WTC11 (cell line): ENCODE data around the gene ARID4B.

ENCODE experiments used
- GRHL2 ChIP-seq: fragments of 250-450 bp; sonication (Bioruptor Pico); IDR thresholded peaks from 2 replicates; pipeline ENCODE4 v1.8.0; 2022; ENCODE audit warnings: mild to moderate bottlenecking, moderate library complexity; ENCODE audit not compliant: insufficient replicate concordance, severe bottlenecking
- MYBL2 ChIP-seq: sonication (generic); formaldehyde crosslinking; IDR thresholded peaks from 2 replicates; pipeline ENCODE4 v1.8.1; 2023; ENCODE audit warnings: mild to moderate bottlenecking, moderate library complexity, missing genetic modification reagents
- TCF7 ChIP-seq: sonication (generic); formaldehyde crosslinking; IDR thresholded peaks from 2 replicates; pipeline ENCODE4 v1.8.0; 2022; ENCODE audit warnings: mild to moderate bottlenecking, low read depth, missing genetic modification reagents, moderate library complexity
- TF ChIP-seq, protein P1 (sequence below): fragments of 200-600 bp; IDR thresholded peaks from 2 replicates; pipeline ENCODE4 v1.8.0; 2022; ENCODE audit warnings: antibody characterized with exemption
- TF ChIP-seq, protein P2 (sequence below): sonication (generic); formaldehyde crosslinking; IDR thresholded peaks from 2 replicates; pipeline ENCODE4 v1.8.0; 2022; ENCODE audit warnings: mild to moderate bottlenecking, missing genetic modification reagents
- TF ChIP-seq, protein P3 (sequence below): sonication (generic); formaldehyde crosslinking; IDR thresholded peaks from 2 replicates; pipeline ENCODE4 v1.8.1; 2023; ENCODE audit warnings: mild to moderate bottlenecking, missing genetic modification reagents, moderate library complexity

DNA sequence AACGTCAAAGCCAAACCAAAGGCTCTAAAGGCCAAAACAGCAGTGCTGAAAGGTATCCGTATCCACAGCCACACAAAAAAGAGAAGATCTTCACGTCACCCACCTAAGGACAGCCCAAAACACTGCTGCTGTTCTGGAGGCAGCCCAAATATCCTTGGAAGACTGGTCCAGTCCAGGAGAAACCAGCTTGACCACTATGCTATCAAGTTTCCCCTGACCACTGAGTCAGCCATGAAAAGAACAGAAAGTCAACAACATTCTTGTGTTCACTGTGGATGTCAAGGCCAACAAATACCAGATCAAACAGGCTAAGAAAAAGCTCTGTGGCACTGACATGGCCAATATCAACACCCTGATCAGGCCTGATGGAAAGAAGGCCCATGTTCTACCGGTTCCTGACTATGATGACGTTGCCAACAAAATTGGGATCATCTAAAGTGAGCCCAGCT is 32.1 kb downstream of the ARID4B start:
- TF ChIP-seq, protein P1, sequence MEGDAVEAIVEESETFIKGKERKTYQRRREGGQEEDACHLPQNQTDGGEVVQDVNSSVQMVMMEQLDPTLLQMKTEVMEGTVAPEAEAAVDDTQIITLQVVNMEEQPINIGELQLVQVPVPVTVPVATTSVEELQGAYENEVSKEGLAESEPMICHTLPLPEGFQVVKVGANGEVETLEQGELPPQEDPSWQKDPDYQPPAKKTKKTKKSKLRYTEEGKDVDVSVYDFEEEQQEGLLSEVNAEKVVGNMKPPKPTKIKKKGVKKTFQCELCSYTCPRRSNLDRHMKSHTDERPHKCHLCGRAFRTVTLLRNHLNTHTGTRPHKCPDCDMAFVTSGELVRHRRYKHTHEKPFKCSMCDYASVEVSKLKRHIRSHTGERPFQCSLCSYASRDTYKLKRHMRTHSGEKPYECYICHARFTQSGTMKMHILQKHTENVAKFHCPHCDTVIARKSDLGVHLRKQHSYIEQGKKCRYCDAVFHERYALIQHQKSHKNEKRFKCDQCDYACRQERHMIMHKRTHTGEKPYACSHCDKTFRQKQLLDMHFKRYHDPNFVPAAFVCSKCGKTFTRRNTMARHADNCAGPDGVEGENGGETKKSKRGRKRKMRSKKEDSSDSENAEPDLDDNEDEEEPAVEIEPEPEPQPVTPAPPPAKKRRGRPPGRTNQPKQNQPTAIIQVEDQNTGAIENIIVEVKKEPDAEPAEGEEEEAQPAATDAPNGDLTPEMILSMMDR = no peak
- no peak for TF ChIP-seq MYBL2 (CRISPR knock-in tag)
- TF ChIP-seq TCF7 (CRISPR knock-in tag) = no peak
- TF ChIP-seq GRHL2 (CRISPR knock-in tag) = no peak
- TF ChIP-seq, protein P2, sequence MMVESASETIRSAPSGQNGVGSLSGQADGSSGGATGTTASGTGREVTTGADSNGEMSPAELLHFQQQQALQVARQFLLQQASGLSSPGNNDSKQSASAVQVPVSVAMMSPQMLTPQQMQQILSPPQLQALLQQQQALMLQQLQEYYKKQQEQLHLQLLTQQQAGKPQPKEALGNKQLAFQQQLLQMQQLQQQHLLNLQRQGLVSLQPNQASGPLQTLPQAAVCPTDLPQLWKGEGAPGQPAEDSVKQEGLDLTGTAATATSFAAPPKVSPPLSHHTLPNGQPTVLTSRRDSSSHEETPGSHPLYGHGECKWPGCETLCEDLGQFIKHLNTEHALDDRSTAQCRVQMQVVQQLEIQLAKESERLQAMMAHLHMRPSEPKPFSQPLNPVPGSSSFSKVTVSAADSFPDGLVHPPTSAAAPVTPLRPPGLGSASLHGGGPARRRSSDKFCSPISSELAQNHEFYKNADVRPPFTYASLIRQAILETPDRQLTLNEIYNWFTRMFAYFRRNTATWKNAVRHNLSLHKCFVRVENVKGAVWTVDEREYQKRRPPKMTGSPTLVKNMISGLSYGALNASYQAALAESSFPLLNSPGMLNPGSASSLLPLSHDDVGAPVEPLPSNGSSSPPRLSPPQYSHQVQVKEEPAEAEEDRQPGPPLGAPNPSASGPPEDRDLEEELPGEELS (CRISPR knock-in tag) = no peak
- TF ChIP-seq, protein P3, sequence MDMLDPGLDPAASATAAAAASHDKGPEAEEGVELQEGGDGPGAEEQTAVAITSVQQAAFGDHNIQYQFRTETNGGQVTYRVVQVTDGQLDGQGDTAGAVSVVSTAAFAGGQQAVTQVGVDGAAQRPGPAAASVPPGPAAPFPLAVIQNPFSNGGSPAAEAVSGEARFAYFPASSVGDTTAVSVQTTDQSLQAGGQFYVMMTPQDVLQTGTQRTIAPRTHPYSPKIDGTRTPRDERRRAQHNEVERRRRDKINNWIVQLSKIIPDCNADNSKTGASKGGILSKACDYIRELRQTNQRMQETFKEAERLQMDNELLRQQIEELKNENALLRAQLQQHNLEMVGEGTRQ (CRISPR knock-in tag) = no peak
